Fibroblast of lung (primary cell): ENCODE data around the gene SIK2. TPM values are rescaled to one million over a fixed set of nuclear protein-coding genes. Genes with fewer than 3 reads are reported as not detected.

Experiments used
- DNase-seq, 2 donors: peaks; one replicate each; pipeline versions ENCODE4 v3.0.0 to v3.0.0-alpha.2; 2010; ENCODE audit warnings: low read depth in 2 of 2
- H2AFZ ChIP-seq: 2 replicates; pipeline ENCODE4 v1.5.1; 2012; ENCODE audit warnings: low read length, control low read depth, inconsistent platforms
- H3K27ac ChIP-seq: 2 replicates; pipeline ENCODE4 v1.5.1; 2011; ENCODE audit warnings: low read length, control low read depth; ENCODE audit not compliant: insufficient read depth
- H3K27me3 ChIP-seq: 2 replicates; pipeline ENCODE4 v1.5.1; 2011; ENCODE audit warnings: mild to moderate bottlenecking, low read length; ENCODE audit not compliant: control insufficient read depth, insufficient read depth
- H3K36me3 ChIP-seq: 2 replicates; pipeline ENCODE4 v1.5.1; 2011; ENCODE audit warnings: low read length; ENCODE audit not compliant: control insufficient read depth, insufficient read depth
- H3K4me1 ChIP-seq: 2 replicates; pipeline ENCODE4 v1.5.1; 2011; ENCODE audit warnings: low read length; ENCODE audit not compliant: control insufficient read depth, insufficient read depth; ENCODE audit errors: extremely low read depth
- H3K4me2 ChIP-seq: 2 replicates; pipeline ENCODE4 v1.5.1; 2011; ENCODE audit warnings: low read length, control low read depth; ENCODE audit not compliant: insufficient read depth; ENCODE audit errors: extremely low read depth
- H3K4me3 ChIP-seq, 4 experiments: fragments of 200-600 bp in 1 of 4; sonication (generic) in 1 of 4; replicated peaks in 1 of 4; 2 replicates each; pipeline ENCODE4 v1.5.1; 2011 to 2016; ENCODE audit warnings: low read length in 4 of 4, low read depth in 3 of 4, mild to moderate bottlenecking in 3 of 4, control low read depth in 2 of 4, inconsistent platforms in 1 of 4, mixed read lengths in 1 of 4; ENCODE audit not compliant: insufficient read depth in 1 of 4; ENCODE audit errors: control extremely low read depth in 1 of 4
- H3K79me2 ChIP-seq: 2 replicates; pipeline ENCODE4 v1.5.1; 2012; ENCODE audit warnings: mild to moderate bottlenecking, low read length, inconsistent platforms; ENCODE audit not compliant: control insufficient read depth, insufficient read depth
- H3K9ac ChIP-seq: 2 replicates; pipeline ENCODE4 v1.5.1; 2011; ENCODE audit warnings: mild to moderate bottlenecking, low read length, control low read depth; ENCODE audit not compliant: insufficient read depth
- H3K9me3 ChIP-seq: 2 replicates; pipeline ENCODE4 v1.5.1; 2012; ENCODE audit warnings: low read depth, low read length; ENCODE audit not compliant: control insufficient read depth, insufficient read depth
- H4K20me1 ChIP-seq: 2 replicates; pipeline ENCODE4 v1.5.1; 2011; ENCODE audit warnings: low read length; ENCODE audit not compliant: control insufficient read depth, insufficient read depth; ENCODE audit errors: extremely low read depth
- CTCF ChIP-seq, 2 donors: IDR thresholded peaks in 1 of 2; conservative IDR thresholded peaks in 1 of 2; 1 replicate in 1 of 2; 2 replicates in 1 of 2; pipeline ENCODE4 v1.5.1; 2011 to 2012; ENCODE audit warnings: low read length in 2 of 2, control low read depth in 1 of 2, inconsistent platforms in 1 of 2, low read depth in 1 of 2, mild to moderate bottlenecking in 1 of 2
- EZH2 ChIP-seq: IDR thresholded peaks from 2 replicates; pipeline ENCODE4 v1.5.1; 2012; ENCODE audit warnings: low read length, control low read depth, mild to moderate bottlenecking; ENCODE audit errors: missing control alignments
- polyA plus RNA-seq, 2 donors: library from polyadenylated mRNA; depleted of rRNA in 1 of 2; stranded (reverse) in 1 of 2; unstranded in 1 of 2; fragments of >200 nt; gene quantifications; 2 replicates each; pipeline ENCODE4 v1.2.1, GENCODE V29; 2011 to 2012; ENCODE audit warnings: missing spikeins in 1 of 2
- total RNA-seq: library from RNA; depleted of rRNA; stranded (reverse); fragments of >200 nt; gene quantifications from 2 replicates; pipeline ENCODE4 v1.2.1, GENCODE V29; 2014

Gene SIK2
- total and polyA plus RNA-seq, 2 donors (not counting 1 experiment from before 2014, with no cell fraction given), result 16.3 to 19.3 TPM

DNA sequence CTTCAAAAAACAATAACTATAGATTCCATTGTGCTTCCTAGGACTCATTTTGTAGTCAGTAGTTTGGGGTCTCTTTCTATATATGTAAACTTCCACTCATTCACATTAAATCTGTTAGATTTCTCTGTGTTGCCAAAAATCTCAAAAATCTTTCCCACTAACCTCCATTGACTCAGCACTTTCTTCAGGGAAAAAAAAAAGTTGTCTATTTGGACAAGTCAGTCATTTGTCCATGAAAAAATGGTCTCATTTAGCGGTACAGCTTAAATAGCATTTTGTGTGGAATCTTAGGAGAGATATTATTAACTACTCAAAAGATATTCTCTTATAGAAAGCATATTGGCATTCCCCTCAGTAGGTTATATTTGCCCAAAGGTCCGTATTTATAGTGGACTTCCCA is 82.0 kb downstream of the SIK2 start:
- Histone ChIP-seq H2AFZ (no peak overlapping the region), H3K36me3 (no peaks in the 10 kb centered on the region), H3K4me1 (no peaks in the 10 kb centered on the region), H3K9ac (no peak overlapping the region), H4K20me1 (no peaks in the 10 kb centered on the region), H3K79me2 (no peaks in the 10 kb centered on the region), H3K4me2 (no peak overlapping the region), H3K9me3 (no peaks in the 10 kb centered on the region), H3K4me3 (no peak overlapping the region), H3K27ac (no peak overlapping the region), H3K27me3 (no peaks in the 10 kb centered on the region)
- TF ChIP-seq CTCF (conservative IDR thresholded peaks at IDR 0.05 in 1 of 2, IDR thresholded peaks at IDR 0.05 in 1 of 2; ENCODE audit: low read depth in 1 of 2, low read length in 2 of 2), result no peak
- TF ChIP-seq EZH2, result no peak
- DNase-seq, result peak in 1 of 2 donors; percentile 50

- Histone ChIP-seq H3K36me3 (no peaks in the 10 kb centered on the region), H3K79me2 (no peaks in the 10 kb centered on the region), H3K4me2 (no peak overlapping the region), H3K27ac (no peak overlapping the region), H4K20me1 (no peaks in the 10 kb centered on the region), H3K9me3 (no peaks in the 10 kb centered on the region), H3K27me3 (no peaks in the 10 kb centered on the region), H3K9ac (no peak overlapping the region), H3K4me1 (no peaks in the 10 kb centered on the region), H2AFZ (no peak overlapping the region), H3K4me3 (no peak overlapping the region)
- TF ChIP-seq CTCF (conservative IDR thresholded peaks at IDR 0.05 in 1 of 2, IDR thresholded peaks at IDR 0.05 in 1 of 2; ENCODE audit: low read depth in 1 of 2, low read length in 2 of 2) (no peak), EZH2 (no peak)
- peak in 1 of 2 donors; percentile 34 for DNase-seq
These were observed 85.8 kb downstream of the SIK2 start for GRCh38 chr11:111688013-111688412.

DNA sequence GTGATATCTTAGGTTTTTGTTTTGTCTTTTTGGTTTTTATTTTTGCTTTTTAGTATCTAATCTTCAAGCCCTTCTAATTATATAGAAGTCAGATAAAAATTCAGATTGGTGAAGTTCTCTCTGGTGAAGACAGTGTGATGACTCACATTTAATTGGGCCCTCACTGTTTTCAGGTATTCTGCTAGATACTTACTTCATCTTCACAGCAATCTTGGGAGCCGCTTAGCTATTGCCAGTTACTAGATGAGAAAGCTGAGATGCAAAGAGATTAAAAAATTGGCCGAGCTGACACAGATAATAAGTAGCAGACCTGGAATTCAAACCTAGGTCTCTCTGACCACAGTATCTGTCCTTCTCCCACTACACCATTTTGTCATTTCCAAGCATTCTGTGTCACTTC is 88.9 kb downstream of the SIK2 start:
- Histone ChIP-seq H3K9me3 (no peaks in the 10 kb centered on the region), H3K27ac (no peak overlapping the region), H3K27me3 (no peaks in the 10 kb centered on the region), H4K20me1 (no peaks in the 10 kb centered on the region), H3K4me3 (no peak overlapping the region), H3K9ac (no peak overlapping the region), H3K79me2 (no peaks in the 10 kb centered on the region), H2AFZ (no peak overlapping the region), H3K4me1 (peaks cover 17% of the 10 kb centered on the region), H3K36me3 (no peaks in the 10 kb centered on the region), H3K4me2 (no peak overlapping the region)
- no peak for TF ChIP-seq EZH2
- TF ChIP-seq CTCF (conservative IDR thresholded peaks at IDR 0.05 in 1 of 2, IDR thresholded peaks at IDR 0.05 in 1 of 2; ENCODE audit: low read depth in 1 of 2, low read length in 2 of 2), result no peak
- DNase-seq, result no peak
